Measurements from ENCODE around the gene YWHAE.
"Not testable (repeated sequence)": the region's sequence is repeated elsewhere in the genome, so short reads cannot be mapped to it uniquely, and the experiment has no call there.

YWHAE gene

DNA sequence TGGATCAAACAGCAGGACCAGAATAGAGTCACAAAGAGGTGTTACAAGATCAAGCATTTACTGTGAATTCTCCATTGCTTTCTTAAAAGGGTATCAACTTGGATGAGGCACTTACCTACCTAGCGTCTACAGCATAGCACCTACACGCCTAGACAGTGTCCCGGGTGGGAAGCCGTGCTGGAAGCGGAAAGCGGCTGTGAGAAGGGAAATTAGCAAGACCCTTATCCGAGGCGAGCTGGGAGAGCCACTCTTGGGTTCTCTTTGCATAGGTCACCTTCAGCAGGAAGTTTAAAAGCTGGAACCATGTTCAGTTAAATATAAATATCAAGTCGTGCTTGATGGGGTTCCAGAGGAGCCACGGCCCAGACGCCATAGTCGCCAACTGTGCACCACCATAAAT is 74.3 kb downstream of the YWHAE start:
- DNase-seq (ENCODE audit: low read depth), result no peak

DNA sequence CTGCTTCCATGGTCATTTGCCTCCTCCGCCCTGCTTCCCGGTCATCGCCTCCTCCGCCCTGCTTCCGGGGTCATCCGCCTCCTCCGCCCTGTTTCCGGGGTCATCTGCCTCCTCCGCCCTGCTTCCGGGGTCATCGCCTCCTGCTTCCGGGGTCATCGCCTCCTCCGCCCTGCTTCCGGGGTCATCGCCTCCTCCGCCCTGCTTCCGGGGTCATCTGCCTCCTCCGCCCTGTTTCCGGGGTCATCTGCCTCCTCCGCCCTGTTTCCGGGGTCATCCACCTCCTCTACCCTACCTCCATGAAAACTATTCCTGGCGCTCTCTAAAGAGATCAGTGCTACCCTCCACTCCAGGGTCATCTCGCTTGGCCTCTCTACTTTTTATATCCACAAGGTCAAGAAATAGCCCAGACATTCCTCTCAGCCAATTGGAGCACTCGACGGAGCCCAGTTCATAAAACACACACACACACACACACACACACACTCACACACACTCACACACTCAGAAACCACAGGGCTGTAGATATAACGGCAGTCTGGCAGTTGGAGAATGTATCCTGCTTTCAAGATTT is 75.7 kb downstream of the YWHAE start:
- no peak for DNase-seq (ENCODE audit: low read depth)

GRCh38 chr17:1323336-1323735 is 76.7 kb downstream of the YWHAE start:
- DNase-seq (ENCODE audit: low read depth), result no peak

- no peak for DNase-seq (ENCODE audit: low read depth)
Observed at GRCh38 chr17:1322480-1322879, 77.5 kb downstream of the YWHAE start.

- no peak for DNase-seq (ENCODE audit: low read depth)
Observed at GRCh38 chr17:1322014-1322428, 78.0 kb downstream of the YWHAE start.

GRCh38 chr17:1315891-1316403 is 84.1 kb downstream of the YWHAE start:
- no peak for DNase-seq (ENCODE audit: low read depth)

- DNase-seq (ENCODE audit: low read depth), result no peak
Observed at GRCh38 chr17:1315409-1315808, 84.6 kb downstream of the YWHAE start.

DNA sequence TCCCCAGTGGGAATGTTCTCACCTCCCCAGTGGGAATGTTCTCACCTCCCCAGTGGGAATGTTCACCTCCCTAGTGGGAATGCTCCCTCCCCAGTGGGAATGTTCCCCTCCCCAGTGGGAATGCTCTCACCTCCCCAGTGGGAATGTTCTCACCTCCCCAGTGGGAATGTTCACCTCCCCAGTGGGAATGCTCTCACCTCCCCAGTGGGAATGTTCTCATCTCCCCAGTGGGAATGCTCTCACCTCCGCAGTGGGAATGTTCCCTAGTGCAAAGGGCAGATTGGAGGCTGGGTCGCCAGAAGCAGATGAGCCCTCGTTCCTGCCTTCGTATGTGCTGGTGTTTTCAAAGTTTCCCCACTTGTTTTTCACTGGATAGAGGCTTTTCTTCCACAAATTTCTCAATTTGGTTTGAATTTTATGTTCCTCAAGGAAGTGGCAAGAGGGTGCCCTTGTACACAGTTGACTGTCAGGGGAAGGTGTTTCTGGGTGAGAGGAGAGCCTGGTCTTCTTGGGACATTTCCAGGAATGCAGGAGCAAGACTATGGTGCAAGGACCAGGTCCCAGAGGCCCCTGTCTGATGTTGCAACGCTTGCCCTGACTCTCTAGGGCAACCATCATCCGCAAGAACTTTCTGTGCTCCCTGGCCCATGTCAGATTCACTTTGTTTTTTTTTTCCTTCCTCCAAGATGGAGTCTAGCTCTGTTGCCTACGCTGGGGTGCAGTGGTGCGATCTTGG is 86.6 kb downstream of the YWHAE start:
- DNase-seq (ENCODE audit: low read depth), result no peak

DNA sequence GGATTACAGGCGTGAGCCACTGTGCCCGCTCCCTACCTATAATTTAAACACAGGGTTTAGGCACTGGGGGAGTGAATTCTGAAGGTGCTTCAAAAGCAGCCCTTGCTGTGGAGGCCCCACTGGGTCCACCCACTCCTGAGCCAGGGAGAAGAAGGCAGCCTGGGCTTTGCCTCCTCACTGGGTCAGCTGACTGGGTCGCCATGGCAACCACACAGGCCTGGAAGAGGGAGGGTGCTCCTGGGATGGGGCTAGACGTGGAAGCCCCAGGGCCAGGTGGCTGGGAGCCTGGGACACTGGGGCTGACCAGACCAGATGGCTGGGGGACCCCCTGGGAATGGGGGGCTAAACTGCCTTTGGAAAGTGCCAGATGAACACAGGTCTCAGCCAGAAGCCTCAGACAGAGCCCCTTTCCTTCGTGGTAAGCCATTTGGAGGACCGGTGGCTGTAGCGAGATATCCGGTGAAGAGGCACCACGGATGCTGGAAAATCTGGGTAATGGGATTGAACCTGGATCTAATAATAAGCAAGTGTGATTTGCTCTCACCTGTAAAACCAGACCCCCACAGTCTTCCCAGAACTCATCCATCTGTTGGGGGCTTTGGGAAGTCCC is 87.7 kb downstream of the YWHAE start:
- DNase-seq (ENCODE audit: low read depth), result no peak

GRCh38 chr17:1307829-1308228 is 92.2 kb downstream of the YWHAE start:
- not testable (repeated sequence) for DNase-seq (ENCODE audit: low read depth)

DNA sequence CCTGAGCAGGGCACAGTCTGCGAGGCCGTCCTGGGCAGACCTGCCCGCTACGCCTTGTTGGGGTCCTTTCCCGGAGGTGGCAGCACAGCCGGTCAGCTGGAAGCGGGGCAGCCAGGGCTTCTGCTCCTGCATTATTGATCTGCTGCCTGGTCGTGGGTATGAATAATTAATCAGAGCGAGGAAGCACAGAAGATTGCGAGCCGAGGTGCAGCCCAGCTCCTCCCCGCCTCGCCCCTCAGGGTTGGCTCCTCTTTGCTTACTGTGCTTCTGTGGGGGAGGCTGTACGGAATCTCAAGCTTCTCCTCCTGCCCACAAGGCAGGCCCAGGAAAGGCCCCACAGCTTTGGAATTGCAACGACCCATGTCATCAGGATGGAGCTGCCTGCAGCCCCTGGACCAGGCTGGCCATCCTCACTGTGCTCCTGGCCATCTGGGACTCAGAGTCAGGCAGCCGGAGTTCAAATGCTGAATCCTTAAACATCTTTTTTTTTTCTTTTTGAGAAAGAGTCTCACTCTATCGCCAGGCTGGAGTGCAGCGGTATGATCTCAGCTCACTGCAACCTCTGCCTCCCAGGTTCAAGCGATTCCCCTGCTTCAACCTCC is 95.0 kb downstream of the YWHAE start:
- no peak for DNase-seq (ENCODE audit: low read depth)

DNA sequence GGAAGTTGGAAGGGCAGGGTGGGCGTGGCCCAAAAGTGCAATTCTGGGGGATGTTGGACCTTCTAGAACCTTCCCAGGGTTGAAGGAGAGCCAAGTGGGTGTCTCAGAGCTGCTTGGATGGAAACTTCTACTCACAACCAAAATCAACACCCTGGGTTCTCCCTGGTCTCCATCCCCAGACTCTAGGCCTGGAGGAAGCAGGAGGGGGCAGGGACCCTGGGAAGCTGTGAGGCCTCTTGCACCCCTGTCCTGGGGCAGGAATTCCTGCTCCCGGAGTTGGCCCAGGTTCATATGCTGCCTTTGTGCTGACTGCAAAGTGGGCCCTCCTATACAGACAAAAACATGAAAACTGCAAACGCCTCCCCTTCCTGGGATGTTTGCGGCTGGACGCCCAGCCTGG is 95.5 kb downstream of the YWHAE start:
- DNase-seq (ENCODE audit: low read depth), result no peak

- DNase-seq (ENCODE audit: low read depth), result no peak
Observed at GRCh38 chr17:1302761-1303160, 97.3 kb downstream of the YWHAE start.

- DNase-seq (ENCODE audit: low read depth), result no peak
Observed at GRCh38 chr17:1301546-1301945, 98.5 kb downstream of the YWHAE start.

DNA sequence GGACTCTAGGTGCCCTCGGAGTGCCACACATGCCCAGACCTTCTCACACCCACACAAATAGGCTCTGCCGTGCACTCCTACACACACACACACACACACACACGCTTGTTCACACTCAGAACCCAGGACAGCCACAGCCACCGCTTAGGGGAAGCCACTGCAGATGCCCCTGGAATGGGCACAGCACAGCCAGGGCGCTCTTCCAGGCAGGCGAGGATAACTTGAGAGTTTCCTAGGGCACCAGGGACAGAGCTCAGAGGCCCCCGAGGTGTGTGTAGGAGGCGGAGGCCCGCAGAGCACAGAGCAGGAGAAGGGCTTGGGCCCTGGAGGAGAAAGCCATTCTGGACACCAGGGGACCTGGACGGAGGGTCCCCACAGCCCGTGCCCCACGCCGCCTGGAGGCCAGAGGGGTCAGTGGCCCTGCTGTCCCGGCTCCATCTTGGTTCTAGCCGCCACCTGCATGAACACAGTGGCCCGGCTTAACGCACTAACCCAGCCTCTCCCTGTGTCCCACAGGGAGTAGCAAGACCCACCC is 99.6 kb downstream of the YWHAE start:
- no peak for DNase-seq (ENCODE audit: low read depth)

DNA sequence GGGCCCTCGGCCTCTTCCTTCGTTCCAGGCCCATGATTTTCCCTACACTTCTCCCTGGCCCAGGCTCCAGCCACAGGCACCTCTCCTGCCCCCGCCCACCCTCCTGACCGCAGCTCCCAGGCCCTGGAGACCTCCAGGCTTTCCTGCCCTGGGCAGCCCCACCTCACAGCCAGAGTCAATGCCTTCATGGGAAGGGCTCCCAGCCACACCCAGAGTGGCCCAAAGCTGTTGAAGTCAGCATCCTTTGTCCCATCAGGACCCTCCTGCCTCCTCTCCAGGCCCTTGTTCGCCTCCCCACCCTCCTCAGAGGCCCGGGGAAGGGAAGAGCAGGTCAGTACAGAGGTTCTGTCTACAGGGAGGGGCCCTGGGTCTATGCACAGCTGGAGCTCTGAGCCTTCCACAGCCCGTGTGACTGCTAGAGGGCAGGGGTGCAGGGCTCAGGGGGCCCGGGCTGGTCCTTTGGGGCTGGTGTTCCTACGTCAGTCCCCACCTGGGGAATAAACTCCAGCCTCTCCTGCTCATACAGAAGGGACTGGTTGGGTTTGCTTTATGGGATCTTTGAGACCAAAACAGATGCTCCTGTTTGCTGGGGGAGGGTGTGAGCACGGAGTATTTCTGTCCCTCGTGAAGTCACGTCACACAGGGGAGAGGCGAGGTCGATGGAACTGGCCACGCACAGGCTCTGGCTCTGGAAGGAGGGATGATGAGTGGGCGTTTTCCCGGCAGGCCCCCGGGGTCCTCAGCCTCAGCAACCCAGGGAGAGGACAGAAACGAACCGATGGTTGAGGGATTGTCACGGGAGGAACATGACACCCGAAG is 100.3 kb downstream of the YWHAE start:
- no peak for DNase-seq (ENCODE audit: low read depth)

DNA sequence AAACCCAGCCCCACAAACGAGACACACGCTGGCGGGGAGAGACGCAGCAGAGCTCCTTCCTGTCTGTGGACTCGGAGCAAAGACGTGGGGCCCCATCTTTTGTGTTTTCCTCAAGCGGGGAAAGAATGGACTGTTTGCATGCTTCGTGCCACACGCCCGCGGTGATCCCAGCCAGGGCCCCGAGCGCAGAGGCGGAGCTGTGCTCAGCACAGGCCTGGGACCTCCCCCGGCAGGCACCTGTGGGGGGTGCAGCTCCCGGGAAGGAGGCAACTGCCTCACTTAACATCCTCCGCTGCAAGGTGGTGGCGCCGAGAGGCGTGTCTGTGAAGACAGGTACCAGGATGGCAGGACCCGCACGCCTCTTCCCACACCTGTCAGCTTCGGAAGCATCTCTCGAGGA is 101.4 kb downstream of the YWHAE start:
- peak; percentile 25 for DNase-seq (ENCODE audit: low read depth)

Measured in activated T-helper 1 cell treated with Interleukin-2 at 50 U/mL for 16 hours (primary cell).